ENCODE measurements around the gene ZSCAN23.

DNA sequence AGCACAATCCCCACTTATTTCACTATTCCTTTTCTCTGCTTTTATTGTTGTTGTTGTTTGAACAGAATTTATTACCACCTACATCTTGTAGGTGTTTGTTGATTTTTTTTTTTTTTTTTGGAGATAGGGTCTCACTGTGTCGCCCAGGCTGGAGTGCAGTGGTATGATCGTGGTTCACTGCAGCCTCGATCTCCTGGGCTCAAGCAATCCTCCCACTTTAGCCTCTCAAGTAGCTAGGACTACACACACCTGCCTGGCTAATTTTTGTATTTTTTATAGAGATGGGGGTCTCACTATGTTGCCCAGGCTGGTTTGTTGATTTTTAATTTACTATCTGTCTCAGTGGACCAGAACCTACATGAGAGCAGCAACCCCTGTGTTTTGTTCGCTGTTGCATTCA is 47.4 kb downstream of the ZSCAN23 start:
- no peak for TF ChIP-seq POLR2A (IDR thresholded peaks at IDR 0.05)
- TF ChIP-seq, protein P1, sequence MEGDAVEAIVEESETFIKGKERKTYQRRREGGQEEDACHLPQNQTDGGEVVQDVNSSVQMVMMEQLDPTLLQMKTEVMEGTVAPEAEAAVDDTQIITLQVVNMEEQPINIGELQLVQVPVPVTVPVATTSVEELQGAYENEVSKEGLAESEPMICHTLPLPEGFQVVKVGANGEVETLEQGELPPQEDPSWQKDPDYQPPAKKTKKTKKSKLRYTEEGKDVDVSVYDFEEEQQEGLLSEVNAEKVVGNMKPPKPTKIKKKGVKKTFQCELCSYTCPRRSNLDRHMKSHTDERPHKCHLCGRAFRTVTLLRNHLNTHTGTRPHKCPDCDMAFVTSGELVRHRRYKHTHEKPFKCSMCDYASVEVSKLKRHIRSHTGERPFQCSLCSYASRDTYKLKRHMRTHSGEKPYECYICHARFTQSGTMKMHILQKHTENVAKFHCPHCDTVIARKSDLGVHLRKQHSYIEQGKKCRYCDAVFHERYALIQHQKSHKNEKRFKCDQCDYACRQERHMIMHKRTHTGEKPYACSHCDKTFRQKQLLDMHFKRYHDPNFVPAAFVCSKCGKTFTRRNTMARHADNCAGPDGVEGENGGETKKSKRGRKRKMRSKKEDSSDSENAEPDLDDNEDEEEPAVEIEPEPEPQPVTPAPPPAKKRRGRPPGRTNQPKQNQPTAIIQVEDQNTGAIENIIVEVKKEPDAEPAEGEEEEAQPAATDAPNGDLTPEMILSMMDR (IDR thresholded peaks at IDR 0.05) = no peak
